Measurements from ENCODE around the gene CARD10. TPM values are rescaled to one million over a fixed set of nuclear protein-coding genes. Genes with fewer than 3 reads are reported as not detected.

Gene CARD10
- total and polyA plus RNA-seq, 4 donors: 6.8 to 16.3 (median 10.2) TPM

- ATAC-seq (ENCODE audit: insufficient read depth, low FRiP score): peak; percentile 13
- Histone ChIP-seq H3K27me3 (ENCODE audit: control insufficient read depth in 3 of 3, insufficient read depth in 3 of 3, low read length in 2 of 3) (no peaks in the 10 kb centered on the region), H3K9me3 (ENCODE audit: control insufficient read depth in 4 of 4, insufficient read depth in 3 of 4, low read length in 3 of 4) (no peaks in the 10 kb centered on the region), H3K9ac (ENCODE audit: insufficient read depth in 1 of 2, low read length in 2 of 2) (peak overlapping the region in 1 of 2 donors; percentile 32), H3K4me3 (no peak overlapping the region), H3K36me3 (ENCODE audit: control insufficient read depth in 4 of 4, insufficient read depth in 4 of 4, low read length in 4 of 4) (peaks cover 0 to 6% (median 0%) of the 10 kb centered on the region in 4 donors), H3K4me1 (ENCODE audit: control insufficient read depth in 5 of 5, insufficient read depth in 5 of 5, low read length in 5 of 5) (peaks cover 0 to 18% (median 10%) of the 10 kb centered on the region in 5 donors), H3K27ac (ENCODE audit: low read depth in 1 of 2, low read length in 1 of 2) (peak overlapping the region; percentile 45 to 55)
- TF ChIP-seq CTCF (IDR thresholded peaks at IDR 0.05; ENCODE audit: control extremely low read depth, extremely low read depth): no peak
- DNase-seq: peak in 2 of 3 donors; percentile 54 to 71
- WGBS, 2 donors: 42 to 54% methylated on average over 24 of the region's 24 CpGs
Measured at GRCh38 chr22:37500745-37501609, 18.2 kb downstream of the CARD10 start.

- Histone ChIP-seq H3K27ac (ENCODE audit: low read depth in 1 of 2, low read length in 1 of 2) (peak overlapping the region in 1 of 2 donors; percentile 45), H3K27me3 (ENCODE audit: control insufficient read depth in 3 of 3, insufficient read depth in 3 of 3, low read length in 2 of 3) (no peaks in the 10 kb centered on the region), H3K9ac (ENCODE audit: insufficient read depth in 1 of 2, low read length in 2 of 2) (no peak overlapping the region), H3K36me3 (ENCODE audit: control insufficient read depth in 4 of 4, insufficient read depth in 4 of 4, low read length in 4 of 4) (peaks cover 0 to 9% (median 0%) of the 10 kb centered on the region in 4 donors), H3K9me3 (ENCODE audit: control insufficient read depth in 4 of 4, insufficient read depth in 3 of 4, low read length in 3 of 4) (no peaks in the 10 kb centered on the region), H3K4me1 (ENCODE audit: control insufficient read depth in 5 of 5, insufficient read depth in 5 of 5, low read length in 5 of 5) (peaks cover 0 to 18% (median 10%) of the 10 kb centered on the region in 5 donors), H3K4me3 (no peak overlapping the region)
- DNase-seq (no peak), ATAC-seq (ENCODE audit: insufficient read depth, low FRiP score) (no peak)
- 88 to 94% methylated on average over 12 to 13 of the region's 13 CpGs for WGBS, 2 donors
- no peak for TF ChIP-seq CTCF (IDR thresholded peaks at IDR 0.05; ENCODE audit: control extremely low read depth, extremely low read depth)
Measured at GRCh38 chr22:37499789-37500540, 19.2 kb downstream of the CARD10 start.

GRCh38 chr22:37499027-37499707 is 20.0 kb downstream of the CARD10 start:
- Histone ChIP-seq H3K9ac (ENCODE audit: insufficient read depth in 1 of 2, low read length in 2 of 2) (no peak overlapping the region), H3K36me3 (ENCODE audit: control insufficient read depth in 4 of 4, insufficient read depth in 4 of 4, low read length in 4 of 4) (peaks cover 0 to 9% (median 0%) of the 10 kb centered on the region in 4 donors), H3K4me1 (ENCODE audit: control insufficient read depth in 5 of 5, insufficient read depth in 5 of 5, low read length in 5 of 5) (peaks cover 0 to 18% (median 10%) of the 10 kb centered on the region in 5 donors), H3K27ac (ENCODE audit: low read depth in 1 of 2, low read length in 1 of 2) (peak overlapping the region in 1 of 2 donors; percentile 45), H3K27me3 (ENCODE audit: control insufficient read depth in 3 of 3, insufficient read depth in 3 of 3, low read length in 2 of 3) (no peaks in the 10 kb centered on the region), H3K9me3 (ENCODE audit: control insufficient read depth in 4 of 4, insufficient read depth in 3 of 4, low read length in 3 of 4) (no peaks in the 10 kb centered on the region), H3K4me3 (no peak overlapping the region)
- ATAC-seq (ENCODE audit: insufficient read depth, low FRiP score): no peak
- no peak for DNase-seq
- TF ChIP-seq CTCF (IDR thresholded peaks at IDR 0.05; ENCODE audit: control extremely low read depth, extremely low read depth): no peak
- WGBS, 2 donors: 77 to 86% methylated on average over 12 of the region's 12 CpGs

Data from lung (tissue), 12 donors.